Keratinocyte (primary cell): ENCODE data around the gene NAALADL2. TPM values are rescaled to one million over a fixed set of nuclear protein-coding genes. Genes with fewer than 3 reads are reported as not detected.

Experiments
- DNase-seq: peaks from one replicate; pipeline ENCODE4 v3.0.0-alpha.2; 2011; ENCODE audit warnings: low read depth, missing footprints, low spot score
- FAIRE-seq: peaks from 2 replicates; lab custom pipeline; 2011; peaks lifted over from hg19 to GRCh38; lab: Jason Lieb, UNC
- H2AFZ ChIP-seq: 2 replicates; pipeline ENCODE4 v1.6.0; 2012; ENCODE audit warnings: low read length, control low read depth, inconsistent platforms; ENCODE audit not compliant: control insufficient read depth
- H3K27ac ChIP-seq: 2 replicates; pipeline ENCODE4 v1.5.1; 2011; ENCODE audit warnings: low read length; ENCODE audit not compliant: control insufficient read depth, insufficient read depth
- H3K27me3 ChIP-seq: 3 replicates; pipeline ENCODE4 v1.6.0; 2011; ENCODE audit warnings: low read length; ENCODE audit not compliant: control insufficient read depth, insufficient read depth; ENCODE audit errors: extremely low read depth
- H3K36me3 ChIP-seq, 2 experiments: 2 replicates in 1 of 2; 3 replicates in 1 of 2; pipeline ENCODE4 v1.5.1; 2011; ENCODE audit warnings: low read length in 2 of 2, mild to moderate bottlenecking in 1 of 2; ENCODE audit not compliant: control insufficient read depth in 2 of 2, insufficient read depth in 2 of 2; ENCODE audit errors: extremely low read depth in 1 of 2
- H3K4me1 ChIP-seq: 3 replicates; pipeline ENCODE4 v1.5.1; 2011; ENCODE audit warnings: low read length; ENCODE audit not compliant: control insufficient read depth, insufficient read depth; ENCODE audit errors: extremely low read depth
- H3K4me2 ChIP-seq: 3 replicates; pipeline ENCODE4 v1.6.0; 2011; ENCODE audit warnings: low read depth, low read length; ENCODE audit not compliant: control insufficient read depth, insufficient read depth; ENCODE audit errors: extremely low read depth
- H3K4me3 ChIP-seq, 3 experiments: fragments of 200-600 bp in 1 of 3; sonication (generic) in 1 of 3; 2 replicates in 2 of 3; 3 replicates in 1 of 3; pipeline ENCODE4 v1.5.1; 2011 to 2016; ENCODE audit warnings: low read length in 3 of 3, mild to moderate bottlenecking in 3 of 3, control low read depth in 2 of 3, inconsistent platforms in 1 of 3, low read depth in 1 of 3, mixed read lengths in 1 of 3, mixed run types in 1 of 3, moderate library complexity in 1 of 3; ENCODE audit not compliant: control insufficient read depth in 2 of 3, insufficient read depth in 2 of 3; ENCODE audit errors: extremely low read depth in 1 of 3
- H3K79me2 ChIP-seq: 2 replicates; pipeline ENCODE4 v1.6.0; 2012; ENCODE audit warnings: low read length; ENCODE audit not compliant: control insufficient read depth, insufficient read depth
- H3K9ac ChIP-seq: 3 replicates; pipeline ENCODE4 v1.6.0; 2011; ENCODE audit warnings: low read length; ENCODE audit not compliant: control insufficient read depth, insufficient read depth; ENCODE audit errors: extremely low read depth
- H3K9me1 ChIP-seq: 3 replicates; pipeline ENCODE4 v1.6.0; 2011; ENCODE audit warnings: low read length; ENCODE audit not compliant: control insufficient read depth, insufficient read depth; ENCODE audit errors: extremely low read depth
- H3K9me3 ChIP-seq: 2 replicates; pipeline ENCODE4 v1.5.1; 2012; ENCODE audit warnings: low read depth, low read length; ENCODE audit not compliant: control insufficient read depth
- H4K20me1 ChIP-seq: 3 replicates; pipeline ENCODE4 v1.6.0; 2011; ENCODE audit warnings: low read length; ENCODE audit not compliant: control insufficient read depth, insufficient read depth; ENCODE audit errors: extremely low read depth
- CTCF ChIP-seq, 3 experiments: IDR thresholded peaks in 1 of 3; conservative IDR thresholded peaks in 1 of 3; optimal IDR thresholded peaks in 1 of 3; 2 replicates in 2 of 3; 3 replicates in 1 of 3; pipeline versions ENCODE3 to v1.5.1; 2011; ENCODE audit warnings: low read length in 3 of 3, mild to moderate bottlenecking in 3 of 3, moderate library complexity in 2 of 3, control low read depth in 1 of 3, inconsistent platforms in 1 of 3; ENCODE audit not compliant: insufficient read depth in 2 of 3; ENCODE audit errors: extremely low read depth in 1 of 3
- EZH2 ChIP-seq: IDR thresholded peaks from one replicate; pipeline ENCODE4 v1.6.1; 2012; ENCODE audit warnings: inconsistent platforms, mild to moderate bottlenecking, low read length, moderate library complexity
- dilution Hi-C: fragments of 300-500 bp; cut with MboI; formaldehyde crosslinking; loops from one replicate; pipeline ENCODE4 v1.7.0; 2020; ENCODE audit warnings: low sequenced_read_pairs; ENCODE audit not compliant: extremely low pct_ligation_motif_present
- polyA plus RNA-seq, 5 experiments: library from polyadenylated mRNA; depleted of rRNA in 3 of 5; stranded (reverse) in 3 of 5; stranded (forward) in 1 of 5; unstranded in 1 of 5; fragments of >200 nt; gene quantifications; 1 replicate in 1 of 5; 2 replicates in 3 of 5; 3 replicates in 1 of 5; pipeline versions ENCODE4 v1.2.1 to v1.2.3, GENCODE V29; 2011 to 2012; ENCODE audit warnings: missing spikeins in 2 of 5, low read depth in 1 of 5, low replicate concordance in 1 of 5

NAALADL2 gene
- polyA plus RNA-seq, 1 donor (not counting 4 experiments of a cell fraction or from before 2014, with no cell fraction given), result 0.75 TPM

GRCh38 chr3:175211466-175211865 lies 352.3 kb downstream of the NAALADL2 start:
- FAIRE-seq, result no peak
- Histone ChIP-seq H4K20me1 (no peaks in the 10 kb centered on the region), H3K4me3 (no peak overlapping the region), H3K36me3 (no peaks in the 10 kb centered on the region), H3K4me2 (no peak overlapping the region), H3K9me1 (no peaks in the 10 kb centered on the region), H3K27me3 (no peaks in the 10 kb centered on the region), H3K79me2 (no peaks in the 10 kb centered on the region), H2AFZ (no peak overlapping the region), H3K27ac (no peak overlapping the region), H3K9me3 (no peaks in the 10 kb centered on the region), H3K9ac (no peak overlapping the region), H3K4me1 (peaks cover 4% of the 10 kb centered on the region)
- TF ChIP-seq EZH2 (no peak), CTCF (optimal IDR thresholded peaks at IDR 0.05 in 1 of 3, IDR thresholded peaks at IDR 0.05 in 1 of 3, conservative IDR thresholded peaks at IDR 0.05 in 1 of 3; ENCODE audit: extremely low read depth in 1 of 3, insufficient read depth in 2 of 3, low read length in 3 of 3) (no peak)
- dilution Hi-C loops, result no loop called here
- DNase-seq, result no peak

GRCh38 chr3:175212896-175213295 lies 353.8 kb downstream of the NAALADL2 start:
- H3K4me3 ChIP-seq, result no peak overlapping the region
- H3K4me2 ChIP-seq, result no peak overlapping the region
- H3K27me3 ChIP-seq, result no peaks in the 10 kb centered on the region
- no peaks in the 10 kb centered on the region for H3K36me3 ChIP-seq
- H3K27ac ChIP-seq, result no peak overlapping the region
- H3K4me1 ChIP-seq, result peaks cover 4% of the 10 kb centered on the region
- FAIRE-seq (peak; percentile 53), DNase-seq (no peak)
- no peak overlapping the region for H3K9ac ChIP-seq
- dilution Hi-C loops, result no loop called here
- no peaks in the 10 kb centered on the region for H4K20me1 ChIP-seq
- no peaks in the 10 kb centered on the region for H3K9me1 ChIP-seq
- no peaks in the 10 kb centered on the region for H3K9me3 ChIP-seq
- H3K79me2 ChIP-seq, result no peaks in the 10 kb centered on the region
- TF ChIP-seq EZH2, result no peak
- no peak for TF ChIP-seq CTCF (optimal IDR thresholded peaks at IDR 0.05 in 1 of 3, IDR thresholded peaks at IDR 0.05 in 1 of 3, conservative IDR thresholded peaks at IDR 0.05 in 1 of 3; ENCODE audit: extremely low read depth in 1 of 3, insufficient read depth in 2 of 3, low read length in 3 of 3)
- no peak overlapping the region for H2AFZ ChIP-seq
